Fibroblast of the conjunctiva (primary cell): ENCODE measurements around the gene MLLT6.

Experiments used
- DNase-seq: peaks from one replicate; pipeline ENCODE4 v3.0.0-alpha.2; 2010; ENCODE audit warnings: low read depth

MLLT6 gene

DNA sequence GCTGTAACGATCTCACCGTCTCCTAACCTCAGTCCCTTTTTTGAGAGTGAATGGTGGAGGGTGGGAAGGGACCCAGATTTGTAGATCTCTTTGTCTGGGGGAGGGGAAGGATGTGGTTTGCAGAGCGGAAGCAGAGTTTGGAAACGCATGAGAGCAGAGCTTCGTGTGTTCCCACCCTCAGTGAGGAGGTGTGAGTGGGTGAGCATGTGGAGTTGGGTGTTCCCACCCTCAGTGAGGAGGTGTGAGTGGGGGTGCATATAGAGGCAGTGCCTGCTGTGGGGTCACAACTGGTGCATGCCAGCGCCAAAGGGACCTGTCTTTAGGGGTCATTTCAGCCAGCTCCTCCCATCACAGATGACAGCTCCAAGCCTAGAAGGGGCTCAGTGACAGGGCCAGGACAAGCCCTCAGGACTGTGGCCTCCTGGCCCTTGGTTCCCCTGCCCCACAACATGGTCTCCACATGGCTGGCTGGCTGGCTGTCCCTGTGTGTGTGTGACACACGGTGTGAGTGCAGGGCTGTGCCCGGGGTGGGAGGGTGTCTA lies 23.3 kb downstream of the MLLT6 start:
- no peak for DNase-seq

DNA sequence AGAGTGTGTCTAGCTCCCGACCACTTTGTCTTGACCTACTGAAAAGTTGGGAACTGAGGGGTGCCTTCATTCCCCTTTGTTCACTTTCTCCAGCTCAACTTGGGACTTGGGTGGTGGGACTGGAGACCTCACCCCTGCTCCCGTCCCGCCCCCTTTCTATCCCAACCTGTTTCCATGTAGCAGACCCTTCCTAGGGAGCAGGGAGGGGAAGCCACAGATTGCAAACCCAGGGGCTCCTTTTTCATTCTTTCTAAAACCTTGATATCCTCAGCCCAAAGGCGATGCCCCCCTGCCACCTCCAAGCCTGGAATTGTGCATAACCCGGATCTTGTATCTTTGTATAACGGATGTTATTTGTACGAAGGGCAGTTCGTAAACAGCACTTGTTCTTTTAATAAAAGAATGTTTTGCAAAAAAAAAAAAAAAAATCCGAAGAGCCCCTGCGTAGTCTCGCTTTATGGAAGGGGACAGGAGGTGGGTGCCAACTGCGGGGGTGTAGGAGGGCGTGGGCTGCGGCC lies 24.4 kb downstream of the MLLT6 start:
- DNase-seq, result no peak

DNA sequence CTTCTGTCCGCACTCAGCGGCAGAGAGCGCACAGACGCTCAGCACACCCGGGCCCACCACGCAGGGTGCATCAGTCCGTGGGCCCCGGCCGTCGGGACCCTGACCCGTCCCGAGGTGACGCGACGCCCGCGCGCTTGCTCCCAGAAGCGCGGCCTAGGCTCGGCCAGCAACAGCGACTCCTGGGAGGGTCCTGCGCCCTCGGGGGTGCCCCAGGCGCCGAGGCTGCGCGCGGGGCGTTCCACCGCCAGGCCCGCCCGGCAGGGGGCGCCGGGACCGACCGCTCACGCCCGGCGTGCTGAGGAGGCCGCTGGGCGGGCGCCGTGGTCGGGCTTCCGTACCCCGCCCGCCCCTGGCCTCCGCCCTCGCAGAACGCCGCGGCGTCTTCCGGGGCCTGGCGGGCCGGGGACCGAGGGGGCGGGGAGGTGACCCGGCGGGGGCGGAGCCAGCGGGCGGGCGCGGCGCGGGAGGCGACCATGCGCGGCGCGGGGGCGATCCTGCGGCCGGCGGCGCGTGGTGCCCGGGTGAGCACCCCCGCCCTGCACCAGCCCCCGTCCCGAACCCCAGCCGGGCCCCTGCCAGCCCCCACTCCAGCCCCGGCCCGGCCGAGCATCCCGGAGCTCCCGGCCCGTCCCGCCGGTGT lies 24.9 kb downstream of the MLLT6 start, which contains the start of gene CISD3:
Gene CISD3 (plus strand): TSS at position 456 of the 640 bp plus-strand sequence. CDS start 18 bp downstream, at position 474.
- peak; percentile 72 for DNase-seq

DNA sequence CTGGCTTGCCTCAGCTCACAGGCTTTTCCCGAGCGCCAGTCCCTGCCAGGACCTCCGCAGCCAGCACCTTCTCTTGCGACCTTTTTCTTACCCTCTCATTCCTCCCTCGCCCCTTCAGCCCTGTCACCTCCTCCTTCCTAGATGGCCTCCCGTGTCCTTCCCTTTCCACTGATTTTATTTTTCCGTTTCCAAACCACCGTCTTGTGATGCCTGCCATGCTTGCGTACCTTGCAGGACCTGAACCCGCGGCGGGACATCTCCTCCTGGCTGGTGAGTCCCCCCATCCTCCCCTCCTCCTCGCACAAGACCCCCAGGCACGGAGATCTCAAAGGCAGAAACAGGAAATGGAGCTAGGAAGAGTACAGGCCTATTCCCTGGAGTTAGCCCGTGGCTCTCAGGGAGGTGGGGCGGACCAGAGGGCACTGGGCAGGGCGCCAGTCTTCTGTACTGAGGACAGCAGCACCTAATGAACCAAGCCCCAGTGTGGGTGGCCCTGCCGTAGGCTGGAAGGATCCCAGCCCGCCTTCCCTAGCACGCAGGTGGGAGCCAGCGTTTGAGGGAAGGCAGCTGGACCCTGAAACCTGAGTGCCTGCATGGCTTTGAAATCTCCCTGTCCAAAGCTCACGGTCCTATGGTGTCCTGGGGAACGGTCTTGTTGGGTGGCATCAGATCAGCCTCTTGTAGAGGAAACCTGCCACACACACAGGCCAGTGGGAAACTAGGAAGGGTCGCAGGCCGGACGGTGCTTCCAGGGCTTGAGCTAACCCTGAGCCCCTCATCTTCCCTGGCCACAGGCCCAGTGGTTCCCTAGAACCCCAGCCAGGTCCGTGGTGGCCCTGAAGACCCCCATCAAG lies 25.7 kb downstream of the MLLT6 start:
- DNase-seq, result no peak

GRCh38 chr17:38731526-38732294 lies 26.6 kb downstream of the MLLT6 start:
- DNase-seq, result no peak

DNA sequence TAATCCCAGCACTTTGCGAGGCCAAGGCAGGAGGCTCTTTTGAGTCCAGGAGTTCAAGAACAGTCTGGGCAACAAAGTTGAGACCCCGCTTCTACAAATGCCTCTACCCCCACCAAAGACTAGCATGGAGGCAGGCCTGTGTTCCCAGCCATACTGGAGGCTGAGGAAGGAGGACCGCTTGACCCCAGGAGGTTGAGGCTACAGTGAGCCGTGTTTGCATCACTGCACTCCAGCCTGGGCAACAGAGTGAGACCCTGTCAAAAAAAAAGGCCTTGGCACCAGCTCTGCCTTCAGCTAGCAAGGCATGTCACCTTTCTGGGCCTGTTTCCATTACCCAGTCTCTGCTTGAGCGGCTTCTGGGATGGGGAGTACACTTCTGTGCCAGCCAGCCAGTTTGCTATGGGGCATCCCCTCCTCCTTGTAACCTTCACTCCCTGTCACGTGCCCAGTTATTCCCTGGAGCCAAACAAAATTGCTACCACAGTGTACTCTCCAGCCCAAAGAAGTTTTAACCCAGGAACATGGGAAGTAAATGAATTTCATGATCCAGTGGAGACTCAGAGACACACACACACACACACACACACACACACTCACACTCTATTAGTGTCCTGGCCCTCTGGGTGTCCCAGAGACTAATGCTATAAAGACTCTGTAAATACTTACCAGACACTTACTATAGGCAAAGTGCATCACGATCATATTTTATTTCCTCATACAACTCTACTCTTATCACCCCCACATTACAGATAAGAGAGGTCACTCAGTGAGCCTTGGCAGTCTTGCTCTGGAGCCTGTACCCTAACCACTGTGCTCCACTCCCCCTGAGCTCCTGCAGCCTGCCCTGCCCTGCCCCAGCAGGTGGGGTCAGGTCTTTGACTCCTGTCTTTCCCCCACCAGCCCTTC lies 27.6 kb downstream of the MLLT6 start:
- no peak for DNase-seq

- no peak for DNase-seq
Measured at GRCh38 chr17:38733282-38733981, 28.4 kb downstream of the MLLT6 start.

- DNase-seq, result no peak
Measured at GRCh38 chr17:38733982-38734973, 29.2 kb downstream of the MLLT6 start.

DNA sequence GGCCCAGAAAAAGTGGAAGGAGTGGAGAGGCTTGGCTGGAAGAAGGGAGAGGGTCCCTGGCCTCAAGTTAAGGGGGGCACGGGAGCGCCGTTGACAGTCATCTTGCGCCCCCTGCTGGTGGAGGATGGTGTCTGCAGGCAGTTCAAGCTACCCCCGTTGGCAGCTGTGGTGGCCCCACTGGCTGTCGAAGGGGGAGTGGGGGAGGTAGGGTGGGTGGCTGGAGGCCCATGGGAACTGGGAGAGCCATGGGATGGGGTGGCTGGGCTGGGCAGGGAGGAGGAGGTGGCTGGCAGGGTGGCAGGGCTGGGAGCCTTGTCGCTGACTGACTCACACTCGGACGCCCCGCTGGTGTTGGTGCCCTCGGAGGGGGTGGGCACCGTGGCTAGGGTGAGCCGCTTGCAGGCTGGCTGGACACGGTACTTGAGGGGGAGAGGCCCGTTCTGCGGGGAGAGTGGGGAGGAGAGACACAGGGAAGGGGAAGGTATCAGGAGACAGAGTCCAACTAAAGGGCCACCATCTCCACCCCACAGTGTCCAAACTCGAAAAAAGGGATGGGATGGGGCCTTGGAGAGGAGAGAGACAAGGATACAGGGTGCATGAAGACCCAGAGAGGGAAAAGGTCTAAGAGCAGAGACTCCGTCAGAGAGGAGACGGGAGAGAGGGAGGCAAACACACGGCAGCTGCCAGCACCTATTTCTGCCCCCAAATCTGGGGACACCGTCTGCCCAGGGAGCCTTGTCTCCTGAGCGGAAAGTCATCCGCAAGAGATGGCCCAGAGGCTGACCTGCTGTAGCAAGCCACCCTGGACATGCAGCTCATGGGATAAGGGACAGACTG lies 30.3 kb downstream of the MLLT6 start:
- no peak for DNase-seq

DNA sequence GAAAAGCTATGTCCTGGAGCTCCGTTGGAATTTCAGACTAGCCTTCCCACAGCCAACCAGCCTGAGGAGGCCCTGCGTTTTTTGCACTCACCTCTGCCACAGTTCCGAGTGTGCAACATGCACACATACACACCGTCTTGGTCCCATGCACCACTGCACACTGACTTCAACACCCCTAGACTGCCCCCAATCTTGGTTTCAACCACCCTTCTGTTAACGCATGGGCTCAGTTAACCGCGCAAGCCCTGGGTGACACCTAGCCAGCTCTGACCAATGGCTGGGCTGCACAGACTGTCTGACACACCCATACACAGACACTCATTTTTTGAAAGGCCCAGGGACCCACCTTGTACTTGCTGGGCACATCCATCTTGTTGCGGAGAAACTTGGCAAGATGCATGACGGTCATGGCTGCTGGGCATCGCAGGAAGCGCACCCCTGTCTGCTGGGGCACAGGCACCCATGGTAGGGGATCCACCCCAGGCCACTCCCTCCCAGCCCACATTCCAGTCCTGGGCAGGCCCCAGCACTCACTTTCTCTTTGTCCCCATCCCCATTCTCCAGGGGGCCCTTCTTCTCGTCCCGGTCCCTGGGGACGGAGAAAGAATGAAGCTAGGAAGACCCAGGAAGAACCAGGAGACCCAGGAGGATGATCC lies 33.1 kb downstream of the MLLT6 start:
- DNase-seq, result no peak

DNA sequence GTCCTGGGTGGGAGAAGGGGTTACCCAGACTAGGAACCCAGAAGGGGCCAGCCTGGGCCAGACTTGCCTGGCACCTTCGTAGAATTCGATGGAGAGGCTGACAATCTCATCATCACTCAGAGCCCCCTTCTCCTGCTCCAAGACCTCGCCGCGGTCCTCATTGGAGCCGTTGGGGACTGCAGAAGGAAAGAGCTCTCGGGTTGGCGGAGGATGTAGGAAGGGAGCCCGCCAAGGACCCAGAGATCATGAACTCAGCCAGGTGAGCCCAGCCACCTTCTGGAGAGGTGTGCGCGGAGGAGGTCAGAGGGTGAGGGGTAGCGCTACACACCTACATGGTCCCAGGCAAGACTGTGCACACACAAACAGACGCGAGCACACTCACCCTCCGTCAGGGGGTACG lies 33.6 kb downstream of the MLLT6 start:
- DNase-seq, result no peak

DNA sequence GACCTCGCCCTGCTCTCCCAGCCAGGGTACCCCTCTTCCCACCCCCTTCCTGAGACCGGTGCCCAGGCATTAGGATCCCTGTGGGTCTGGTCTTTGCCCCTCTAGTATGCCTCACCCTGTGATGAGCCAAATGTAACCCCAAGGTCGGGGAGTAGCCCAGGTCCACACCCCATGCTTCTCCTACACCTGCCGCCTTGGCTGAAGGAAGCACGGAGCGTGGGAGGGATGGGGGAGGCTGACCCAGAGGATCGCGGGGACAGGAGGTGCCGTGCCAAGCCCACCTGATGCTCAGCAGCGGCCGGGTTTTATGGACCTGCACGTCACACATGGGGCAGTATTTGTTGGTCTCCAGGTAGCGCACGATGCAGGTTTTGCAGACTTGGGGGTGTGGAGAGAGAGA lies 34.2 kb downstream of the MLLT6 start:
- DNase-seq, result no peak

DNA sequence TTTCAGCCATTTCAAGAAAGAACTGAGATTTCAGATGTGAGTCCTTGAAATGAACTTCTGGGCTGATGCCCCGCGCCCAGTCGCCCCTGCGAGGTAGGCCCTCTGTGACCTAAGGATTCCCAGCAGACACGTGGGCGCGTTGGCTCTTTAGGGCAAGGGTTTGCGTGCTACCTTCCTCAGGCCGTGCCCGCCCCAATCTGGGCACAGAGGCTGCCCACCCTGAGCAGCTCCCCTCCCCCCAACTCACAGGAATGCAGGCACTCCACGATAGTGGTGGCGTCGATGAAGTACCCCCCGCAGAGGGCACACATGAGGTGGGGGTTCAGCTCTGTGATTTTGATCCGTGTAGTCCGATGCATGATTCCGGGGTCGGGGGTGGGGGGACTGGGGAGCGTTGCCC lies 35.0 kb downstream of the MLLT6 start:
- no peak for DNase-seq

DNA sequence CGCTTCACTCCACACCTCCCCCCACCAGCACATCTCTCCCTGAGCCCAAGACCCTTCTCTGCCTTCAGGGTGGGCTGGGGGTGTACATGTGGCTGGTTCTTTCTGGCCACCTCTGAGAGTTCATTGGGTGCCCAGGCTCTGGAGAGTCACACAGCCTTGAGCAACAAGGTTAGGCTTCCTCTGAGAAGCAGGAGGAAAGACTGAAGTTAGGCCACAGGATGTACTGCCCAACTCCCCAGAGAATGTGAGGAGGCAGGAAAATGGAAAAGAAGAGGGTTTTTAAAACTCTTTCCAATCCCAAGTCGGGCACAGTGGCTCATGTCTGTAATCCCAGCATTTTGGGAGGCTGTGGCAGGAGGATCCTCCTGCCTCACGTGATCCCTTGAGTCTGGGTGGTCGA lies 35.7 kb downstream of the MLLT6 start:
- no peak for DNase-seq

GRCh38 chr17:38741461-38741860 lies 36.4 kb downstream of the MLLT6 start:
- no peak for DNase-seq

DNA sequence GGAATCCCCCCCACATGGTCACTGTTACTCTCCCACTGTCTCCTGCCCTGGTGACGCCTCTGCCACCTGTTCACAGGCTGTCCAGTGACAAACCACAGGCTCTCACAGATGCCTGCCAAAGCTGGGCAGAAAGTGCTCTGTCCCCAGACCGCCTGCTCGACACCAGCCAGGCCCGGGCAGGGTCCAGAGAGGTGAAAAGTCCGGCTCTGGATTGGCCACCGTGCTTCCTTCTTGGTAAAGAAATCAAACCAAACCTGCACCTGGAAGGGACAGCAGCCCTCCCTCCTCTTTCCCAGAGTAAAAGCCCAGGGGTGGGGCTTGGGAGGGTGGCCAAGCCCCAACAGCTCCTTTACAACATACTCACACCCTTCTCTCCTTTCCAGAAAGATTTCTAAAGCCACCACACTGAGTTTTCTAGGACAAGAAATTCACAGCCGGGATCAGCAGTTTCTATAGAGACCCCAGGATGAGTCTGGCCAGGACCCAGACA lies 36.9 kb downstream of the MLLT6 start:
- no peak for DNase-seq
